HEK293 (cell line): ENCODE data around the gene USP36.

ENCODE experiments used
- EGR2 ChIP-seq: fragments of 450-650 bp; formaldehyde crosslinking; IDR thresholded peaks from 2 replicates; pipeline ENCODE4 v1.5.1; 2016; ENCODE audit warnings: low read depth, missing biosample characterization, missing genetic modification characterization
- GFI1B ChIP-seq: fragments of 450-650 bp; formaldehyde crosslinking; IDR thresholded peaks from 2 replicates; pipeline ENCODE4 v1.5.1; 2016; ENCODE audit warnings: missing biosample characterization, missing genetic modification characterization
- GLIS1 ChIP-seq: fragments of 450-650 bp; formaldehyde crosslinking; IDR thresholded peaks from 2 replicates; pipeline ENCODE4 v1.5.1; 2016; ENCODE audit warnings: missing biosample characterization, missing genetic modification characterization
- HOXD13 ChIP-seq: sonication (generic); formaldehyde crosslinking; IDR thresholded peaks from 2 replicates; pipeline ENCODE4 v1.8.0; 2022; ENCODE audit warnings: missing genetic modification reagents, borderline replicate concordance
- KLF10 ChIP-seq: fragments of 450-650 bp; IDR thresholded peaks from 2 replicates; pipeline ENCODE4 v1.5.1; 2018; ENCODE audit warnings: missing biosample characterization, mild to moderate bottlenecking, missing genetic modification characterization
- KLF8 ChIP-seq: fragments of 450-650 bp; formaldehyde crosslinking; IDR thresholded peaks from 2 replicates; pipeline ENCODE4 v1.5.1; 2016; ENCODE audit warnings: missing biosample characterization, missing genetic modification characterization
- REPIN1 ChIP-seq: fragments of 450-650 bp; formaldehyde crosslinking; IDR thresholded peaks from 2 replicates; pipeline ENCODE4 v1.5.1; 2017; ENCODE audit warnings: missing biosample characterization, missing genetic modification characterization, low read depth
- YY2 ChIP-seq: fragments of 450-650 bp; formaldehyde crosslinking; IDR thresholded peaks from 2 replicates; pipeline ENCODE4 v1.5.1; 2016; ENCODE audit warnings: missing biosample characterization, missing genetic modification characterization
- ZBTB48 ChIP-seq: fragments of 450-650 bp; formaldehyde crosslinking; IDR thresholded peaks from 2 replicates; pipeline ENCODE4 v1.5.1; 2016; ENCODE audit warnings: missing biosample characterization, missing genetic modification characterization
- ZBTB7A ChIP-seq: fragments of 450-650 bp; formaldehyde crosslinking; IDR thresholded peaks from 2 replicates; pipeline ENCODE4 v1.5.1; 2016; ENCODE audit warnings: low read depth, missing biosample characterization, missing genetic modification characterization
- ZNF140 ChIP-seq: fragments of 450-650 bp; formaldehyde crosslinking; IDR thresholded peaks from 2 replicates; pipeline ENCODE4 v1.5.1; 2016; ENCODE audit warnings: missing biosample characterization, missing genetic modification characterization
- ZNF184 ChIP-seq: fragments of 450-650 bp; IDR thresholded peaks from 2 replicates; pipeline ENCODE4 v1.5.1; 2018; ENCODE audit warnings: missing biosample characterization, mild to moderate bottlenecking, missing genetic modification characterization
- ZNF214 ChIP-seq: fragments of 450-650 bp; formaldehyde crosslinking; IDR thresholded peaks from 2 replicates; pipeline ENCODE4 v1.5.1; 2017; ENCODE audit warnings: missing biosample characterization, mild to moderate bottlenecking, missing genetic modification characterization, borderline replicate concordance
- ZNF335 ChIP-seq: fragments of 450-650 bp; formaldehyde crosslinking; conservative IDR thresholded peaks from 2 replicates; pipeline ENCODE4 v1.5.1; 2016; ENCODE audit warnings: missing biosample characterization, missing genetic modification characterization
- ZNF341 ChIP-seq: fragments of 450-650 bp; formaldehyde crosslinking; IDR thresholded peaks from 2 replicates; pipeline ENCODE4; 2016; ENCODE audit warnings: low read depth, missing biosample characterization, missing genetic modification characterization
- ZNF404 ChIP-seq: fragments of 450-650 bp; formaldehyde crosslinking; IDR thresholded peaks from 2 replicates; pipeline ENCODE4 v1.5.1; 2017; ENCODE audit warnings: missing biosample characterization, missing genetic modification characterization
- ZNF426 ChIP-seq: fragments of 450-650 bp; formaldehyde crosslinking; IDR thresholded peaks from 2 replicates; pipeline ENCODE4 v1.5.1; 2017; ENCODE audit warnings: missing biosample characterization, missing genetic modification characterization, mild to moderate bottlenecking, inconsistent platforms, moderate library complexity
- ZNF621 ChIP-seq: fragments of 450-650 bp; formaldehyde crosslinking; IDR thresholded peaks from 2 replicates; pipeline ENCODE4 v1.5.1; 2017; ENCODE audit warnings: missing biosample characterization, missing genetic modification characterization
- ZNF785 ChIP-seq: fragments of 450-650 bp; formaldehyde crosslinking; IDR thresholded peaks from 2 replicates; pipeline ENCODE4 v1.5.1; 2016; ENCODE audit warnings: missing biosample characterization, missing genetic modification characterization
- ZNF843 ChIP-seq: fragments of 450-650 bp; formaldehyde crosslinking; IDR thresholded peaks from 2 replicates; pipeline ENCODE4 v1.5.1; 2016; ENCODE audit warnings: missing biosample characterization, missing genetic modification characterization
- TF ChIP-seq, protein P1 (sequence below): fragments of 450-650 bp; formaldehyde crosslinking; IDR thresholded peaks from 2 replicates; pipeline ENCODE4 v1.5.0; 2017; ENCODE audit warnings: missing biosample characterization, missing genetic modification characterization, borderline replicate concordance
- TF ChIP-seq, protein P2 (sequence below): fragments of 450-650 bp; formaldehyde crosslinking; IDR thresholded peaks from 2 replicates; pipeline ENCODE4 v1.5.1; 2016; ENCODE audit warnings: missing biosample characterization, missing genetic modification characterization
- TF ChIP-seq, protein P3 (sequence below): fragments of 450-650 bp; formaldehyde crosslinking; IDR thresholded peaks from 2 replicates; pipeline ENCODE4 v1.5.1; 2016; ENCODE audit warnings: missing biosample characterization, missing genetic modification characterization, borderline replicate concordance
- TF ChIP-seq, protein P4 (sequence below): fragments of 450-650 bp; formaldehyde crosslinking; conservative IDR thresholded peaks from 2 replicates; pipeline ENCODE4 v1.5.1; 2016; ENCODE audit warnings: low read depth, missing biosample characterization, missing genetic modification characterization
- TF ChIP-seq, protein P5 (sequence below): fragments of 450-650 bp; formaldehyde crosslinking; IDR thresholded peaks from 2 replicates; pipeline ENCODE4 v1.5.1; 2016; ENCODE audit warnings: missing biosample characterization, missing genetic modification characterization

Gene USP36

DNA sequence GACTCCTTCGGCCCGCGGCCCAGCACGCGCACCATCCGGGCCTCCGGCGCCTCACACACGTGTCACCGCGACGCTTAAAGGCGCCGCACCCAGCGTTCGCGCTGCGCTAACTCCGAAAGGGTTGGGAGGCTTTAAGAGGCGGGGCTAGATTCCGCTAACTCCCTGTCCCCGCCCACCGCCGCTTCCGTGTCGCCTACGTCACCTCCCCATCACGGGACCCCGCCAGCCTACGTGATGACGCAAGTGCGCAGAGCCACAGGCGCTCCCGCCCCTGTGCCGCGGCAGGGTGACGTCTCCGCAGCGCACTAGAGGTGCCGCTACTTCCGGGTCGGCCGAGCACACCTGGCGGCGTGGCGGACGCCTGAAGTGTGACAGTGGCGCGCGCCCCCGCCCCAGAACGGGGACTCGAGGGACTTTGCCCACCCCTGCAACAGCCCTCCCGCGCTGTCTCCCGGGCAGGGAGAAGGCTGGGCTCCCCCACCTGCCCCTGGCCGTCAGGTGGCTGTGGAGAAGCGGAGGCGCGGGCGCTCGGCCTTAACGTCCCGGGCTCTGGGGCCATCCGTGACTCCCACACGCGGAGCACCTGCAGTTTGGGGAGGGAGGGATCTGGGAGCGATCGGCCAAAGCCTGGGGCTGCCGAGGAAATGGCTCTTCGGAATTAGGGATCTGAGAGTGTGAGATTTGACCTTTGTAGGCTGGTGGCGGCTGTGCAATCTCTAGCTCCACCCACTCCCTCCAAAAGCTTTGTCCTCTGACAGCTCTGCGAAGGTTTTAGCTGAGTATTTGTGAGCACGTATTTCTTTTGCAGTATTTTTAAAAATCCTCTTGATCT lies at the start of gene USP36 (continued):
- TF ChIP-seq ZNF184 (no peak), ZBTB48 (tag by site-specific recombination) (peak; percentile 93), ZNF404 (tag by site-specific recombination) (no peak), ZNF843 (tag by site-specific recombination) (peak; percentile 72), EGR2 (tag by site-specific recombination) (peak; percentile 72), ZNF335 (tag by site-specific recombination) (peak; percentile 91), ZNF621 (no peak), ZNF140 (tag by site-specific recombination) (no peak), HOXD13 (CRISPR knock-in tag) (no peak), ZNF214 (tag by site-specific recombination) (no peak), ZNF785 (no peak), GFI1B (tag by site-specific recombination) (0 out of 2 replicates have a peak, but pooled peaks have one; percentile 7), ZBTB7A (tag by site-specific recombination) (peak; percentile 38; the same call in 1 of the 2 replicates), REPIN1 (tag by site-specific recombination) (no peak), KLF8 (tag by site-specific recombination) (peak; percentile 98), KLF10 (peak; percentile 86), GLIS1 (tag by site-specific recombination) (peak; percentile 81), YY2 (tag by site-specific recombination) (peak; percentile 51; the same call in 1 of the 2 replicates), ZNF341 (peak; percentile 71), ZNF426 (tag by site-specific recombination) (no peak)
- TF ChIP-seq, protein P1, sequence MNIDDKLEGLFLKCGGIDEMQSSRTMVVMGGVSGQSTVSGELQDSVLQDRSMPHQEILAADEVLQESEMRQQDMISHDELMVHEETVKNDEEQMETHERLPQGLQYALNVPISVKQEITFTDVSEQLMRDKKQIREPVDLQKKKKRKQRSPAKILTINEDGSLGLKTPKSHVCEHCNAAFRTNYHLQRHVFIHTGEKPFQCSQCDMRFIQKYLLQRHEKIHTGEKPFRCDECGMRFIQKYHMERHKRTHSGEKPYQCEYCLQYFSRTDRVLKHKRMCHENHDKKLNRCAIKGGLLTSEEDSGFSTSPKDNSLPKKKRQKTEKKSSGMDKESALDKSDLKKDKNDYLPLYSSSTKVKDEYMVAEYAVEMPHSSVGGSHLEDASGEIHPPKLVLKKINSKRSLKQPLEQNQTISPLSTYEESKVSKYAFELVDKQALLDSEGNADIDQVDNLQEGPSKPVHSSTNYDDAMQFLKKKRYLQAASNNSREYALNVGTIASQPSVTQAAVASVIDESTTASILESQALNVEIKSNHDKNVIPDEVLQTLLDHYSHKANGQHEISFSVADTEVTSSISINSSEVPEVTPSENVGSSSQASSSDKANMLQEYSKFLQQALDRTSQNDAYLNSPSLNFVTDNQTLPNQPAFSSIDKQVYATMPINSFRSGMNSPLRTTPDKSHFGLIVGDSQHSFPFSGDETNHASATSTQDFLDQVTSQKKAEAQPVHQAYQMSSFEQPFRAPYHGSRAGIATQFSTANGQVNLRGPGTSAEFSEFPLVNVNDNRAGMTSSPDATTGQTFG (tag by site-specific recombination), result no peak
- TF ChIP-seq, protein P2, sequence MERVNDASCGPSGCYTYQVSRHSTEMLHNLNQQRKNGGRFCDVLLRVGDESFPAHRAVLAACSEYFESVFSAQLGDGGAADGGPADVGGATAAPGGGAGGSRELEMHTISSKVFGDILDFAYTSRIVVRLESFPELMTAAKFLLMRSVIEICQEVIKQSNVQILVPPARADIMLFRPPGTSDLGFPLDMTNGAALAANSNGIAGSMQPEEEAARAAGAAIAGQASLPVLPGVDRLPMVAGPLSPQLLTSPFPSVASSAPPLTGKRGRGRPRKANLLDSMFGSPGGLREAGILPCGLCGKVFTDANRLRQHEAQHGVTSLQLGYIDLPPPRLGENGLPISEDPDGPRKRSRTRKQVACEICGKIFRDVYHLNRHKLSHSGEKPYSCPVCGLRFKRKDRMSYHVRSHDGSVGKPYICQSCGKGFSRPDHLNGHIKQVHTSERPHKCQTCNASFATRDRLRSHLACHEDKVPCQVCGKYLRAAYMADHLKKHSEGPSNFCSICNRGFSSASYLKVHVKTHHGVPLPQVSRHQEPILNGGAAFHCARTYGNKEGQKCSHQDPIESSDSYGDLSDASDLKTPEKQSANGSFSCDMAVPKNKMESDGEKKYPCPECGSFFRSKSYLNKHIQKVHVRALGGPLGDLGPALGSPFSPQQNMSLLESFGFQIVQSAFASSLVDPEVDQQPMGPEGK, result peak; percentile 94
- TF ChIP-seq, protein P3, sequence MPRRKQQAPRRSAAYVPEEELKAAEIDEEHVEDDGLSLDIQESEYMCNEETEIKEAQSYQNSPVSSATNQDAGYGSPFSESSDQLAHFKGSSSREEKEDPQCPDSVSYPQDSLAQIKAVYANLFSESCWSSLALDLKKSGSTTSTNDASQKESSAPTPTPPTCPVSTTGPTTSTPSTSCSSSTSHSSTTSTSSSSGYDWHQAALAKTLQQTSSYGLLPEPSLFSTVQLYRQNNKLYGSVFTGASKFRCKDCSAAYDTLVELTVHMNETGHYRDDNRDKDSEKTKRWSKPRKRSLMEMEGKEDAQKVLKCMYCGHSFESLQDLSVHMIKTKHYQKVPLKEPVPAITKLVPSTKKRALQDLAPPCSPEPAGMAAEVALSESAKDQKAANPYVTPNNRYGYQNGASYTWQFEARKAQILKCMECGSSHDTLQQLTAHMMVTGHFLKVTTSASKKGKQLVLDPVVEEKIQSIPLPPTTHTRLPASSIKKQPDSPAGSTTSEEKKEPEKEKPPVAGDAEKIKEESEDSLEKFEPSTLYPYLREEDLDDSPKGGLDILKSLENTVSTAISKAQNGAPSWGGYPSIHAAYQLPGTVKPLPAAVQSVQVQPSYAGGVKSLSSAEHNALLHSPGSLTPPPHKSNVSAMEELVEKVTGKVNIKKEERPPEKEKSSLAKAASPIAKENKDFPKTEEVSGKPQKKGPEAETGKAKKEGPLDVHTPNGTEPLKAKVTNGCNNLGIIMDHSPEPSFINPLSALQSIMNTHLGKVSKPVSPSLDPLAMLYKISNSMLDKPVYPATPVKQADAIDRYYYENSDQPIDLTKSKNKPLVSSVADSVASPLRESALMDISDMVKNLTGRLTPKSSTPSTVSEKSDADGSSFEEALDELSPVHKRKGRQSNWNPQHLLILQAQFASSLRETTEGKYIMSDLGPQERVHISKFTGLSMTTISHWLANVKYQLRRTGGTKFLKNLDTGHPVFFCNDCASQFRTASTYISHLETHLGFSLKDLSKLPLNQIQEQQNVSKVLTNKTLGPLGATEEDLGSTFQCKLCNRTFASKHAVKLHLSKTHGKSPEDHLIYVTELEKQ (tag by site-specific recombination), result no peak
- TF ChIP-seq, protein P4, sequence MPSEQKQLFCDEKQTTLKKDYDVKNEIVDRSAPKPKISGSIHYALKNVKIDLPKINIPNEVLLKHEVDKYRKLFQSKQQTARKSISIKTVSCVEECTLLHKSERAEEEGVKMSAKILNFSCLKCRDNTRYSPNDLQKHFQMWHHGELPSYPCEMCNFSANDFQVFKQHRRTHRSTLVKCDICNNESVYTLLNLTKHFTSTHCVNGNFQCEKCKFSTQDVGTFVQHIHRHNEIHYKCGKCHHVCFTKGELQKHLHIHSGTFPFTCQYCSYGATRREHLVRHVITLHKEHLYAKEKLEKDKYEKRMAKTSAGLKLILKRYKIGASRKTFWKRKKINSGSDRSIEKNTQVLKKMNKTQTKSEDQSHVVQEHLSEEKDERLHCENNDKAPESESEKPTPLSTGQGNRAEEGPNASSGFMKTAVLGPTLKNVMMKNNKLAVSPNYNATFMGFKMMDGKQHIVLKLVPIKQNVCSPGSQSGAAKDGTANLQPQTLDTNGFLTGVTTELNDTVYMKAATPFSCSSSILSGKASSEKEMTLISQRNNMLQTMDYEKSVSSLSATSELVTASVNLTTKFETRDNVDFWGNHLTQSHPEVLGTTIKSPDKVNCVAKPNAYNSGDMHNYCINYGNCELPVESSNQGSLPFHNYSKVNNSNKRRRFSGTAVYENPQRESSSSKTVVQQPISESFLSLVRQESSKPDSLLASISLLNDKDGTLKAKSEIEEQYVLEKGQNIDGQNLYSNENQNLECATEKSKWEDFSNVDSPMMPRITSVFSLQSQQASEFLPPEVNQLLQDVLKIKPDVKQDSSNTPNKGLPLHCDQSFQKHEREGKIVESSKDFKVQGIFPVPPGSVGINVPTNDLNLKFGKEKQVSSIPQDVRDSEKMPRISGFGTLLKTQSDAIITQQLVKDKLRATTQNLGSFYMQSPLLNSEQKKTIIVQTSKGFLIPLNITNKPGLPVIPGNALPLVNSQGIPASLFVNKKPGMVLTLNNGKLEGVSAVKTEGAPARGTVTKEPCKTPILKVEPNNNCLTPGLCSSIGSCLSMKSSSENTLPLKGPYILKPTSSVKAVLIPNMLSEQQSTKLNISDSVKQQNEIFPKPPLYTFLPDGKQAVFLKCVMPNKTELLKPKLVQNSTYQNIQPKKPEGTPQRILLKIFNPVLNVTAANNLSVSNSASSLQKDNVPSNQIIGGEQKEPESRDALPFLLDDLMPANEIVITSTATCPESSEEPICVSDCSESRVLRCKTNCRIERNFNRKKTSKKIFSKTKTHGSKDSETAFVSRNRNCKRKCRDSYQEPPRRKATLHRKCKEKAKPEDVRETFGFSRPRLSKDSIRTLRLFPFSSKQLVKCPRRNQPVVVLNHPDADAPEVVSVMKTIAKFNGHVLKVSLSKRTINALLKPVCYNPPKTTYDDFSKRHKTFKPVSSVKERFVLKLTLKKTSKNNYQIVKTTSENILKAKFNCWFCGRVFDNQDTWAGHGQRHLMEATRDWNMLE (tag by site-specific recombination), result no peak; the same call in 1 of the 2 replicates
- TF ChIP-seq, protein P5, sequence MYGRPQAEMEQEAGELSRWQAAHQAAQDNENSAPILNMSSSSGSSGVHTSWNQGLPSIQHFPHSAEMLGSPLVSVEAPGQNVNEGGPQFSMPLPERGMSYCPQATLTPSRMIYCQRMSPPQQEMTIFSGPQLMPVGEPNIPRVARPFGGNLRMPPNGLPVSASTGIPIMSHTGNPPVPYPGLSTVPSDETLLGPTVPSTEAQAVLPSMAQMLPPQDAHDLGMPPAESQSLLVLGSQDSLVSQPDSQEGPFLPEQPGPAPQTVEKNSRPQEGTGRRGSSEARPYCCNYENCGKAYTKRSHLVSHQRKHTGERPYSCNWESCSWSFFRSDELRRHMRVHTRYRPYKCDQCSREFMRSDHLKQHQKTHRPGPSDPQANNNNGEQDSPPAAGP (tag by site-specific recombination), result peak; percentile 94
